ENCODE results near the gene DNMT1. TPM values are rescaled to one million over a fixed set of nuclear protein-coding genes. Genes with fewer than 3 reads are reported as not detected.

DNMT1 gene
- total RNA-seq, 1 experiment from 2014 or later: 259 TPM

GRCh38 chr19:10166046-10166445 lies 28.7 kb downstream of the DNMT1 start:
- no peaks in the 10 kb centered on the region for H3K27me3 ChIP-seq (ENCODE audit: low read length)
- H3K4me2 ChIP-seq (ENCODE audit: low read length): no peak overlapping the region
- no TSS peak for BruUV-seq (replicated peaks)
- ATAC-seq: no peak
- H3K4me1 ChIP-seq (ENCODE audit: insufficient read depth, low read length): no peaks in the 10 kb centered on the region
- POLR2A ChIA-PET (ENCODE audit: unreplicated experiment): no interaction called here
- TF ChIP-seq CTCF (conservative IDR thresholded peaks at IDR 0.05; ENCODE audit: low read depth, low read length) (no peak), EZH2phosphoT487 (IDR thresholded peaks at IDR 0.05; ENCODE audit: borderline replicate concordance, low read length) (no peak), EZH2 (IDR thresholded peaks at IDR 0.05; ENCODE audit: low read length, unreplicated experiment) (no peak)
- no peaks in the 10 kb centered on the region for H3F3A ChIP-seq (ENCODE audit: low read length, unreplicated experiment)
- CTCF ChIA-PET: no interaction called here
- H3K9me3 ChIP-seq (ENCODE audit: low read length): no peaks in the 10 kb centered on the region
- no peak overlapping the region for H3K27ac ChIP-seq (ENCODE audit: low read length)
- intact Hi-C loops (cut with micrococcal nuclease): no loop called here
- H3K36me3 ChIP-seq (ENCODE audit: low read depth, low read length): peaks cover 60% of the 10 kb centered on the region
- no peaks in the 10 kb centered on the region for H3K9me2 ChIP-seq (replicated peaks; ENCODE audit: low read length)
- H3K4me3 ChIP-seq (ENCODE audit: low read length): no peak overlapping the region
- no peak for DNase-seq
- no peak overlapping the region for H3K9ac ChIP-seq (ENCODE audit: low read length)
- no peaks in the 10 kb centered on the region for H4K20me1 ChIP-seq (ENCODE audit: low read length)
- H3K79me2 ChIP-seq (ENCODE audit: low read length): no peaks in the 10 kb centered on the region
- H2AFZ ChIP-seq (ENCODE audit: low read length): no peak overlapping the region

DNA sequence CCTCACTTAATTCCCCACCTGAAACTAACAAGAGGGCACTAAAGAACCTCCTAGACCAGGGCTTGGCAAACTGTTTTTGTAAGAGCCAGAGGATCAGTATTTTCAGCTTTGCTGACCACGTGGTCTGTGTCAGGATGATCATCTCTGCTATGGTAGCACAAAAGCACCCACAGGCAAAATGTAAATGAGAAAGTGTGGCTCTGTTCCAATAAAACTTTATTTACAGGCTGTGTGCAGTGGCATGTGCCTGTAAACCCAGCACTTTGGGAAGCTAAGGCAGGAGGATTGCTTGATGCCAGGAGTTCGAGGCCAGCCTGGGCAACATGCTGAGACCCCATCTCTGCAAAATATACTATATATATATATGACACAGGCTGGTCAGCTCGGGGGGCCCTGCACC lies 31.2 kb downstream of the DNMT1 start:
- no peak for ATAC-seq
- Histone ChIP-seq H4K20me1 (ENCODE audit: low read length) (no peaks in the 10 kb centered on the region), H3K4me2 (ENCODE audit: low read length) (no peak overlapping the region), H3K79me2 (ENCODE audit: low read length) (no peaks in the 10 kb centered on the region), H2AFZ (ENCODE audit: low read length) (no peak overlapping the region), H3K4me3 (ENCODE audit: low read length) (no peak overlapping the region), H3K9me3 (ENCODE audit: low read length) (no peaks in the 10 kb centered on the region), H3K4me1 (ENCODE audit: insufficient read depth, low read length) (no peaks in the 10 kb centered on the region), H3K36me3 (ENCODE audit: low read depth, low read length) (peaks cover 65% of the 10 kb centered on the region), H3K27ac (ENCODE audit: low read length) (no peak overlapping the region), H3K27me3 (ENCODE audit: low read length) (no peaks in the 10 kb centered on the region), H3K9ac (ENCODE audit: low read length) (no peak overlapping the region), H3K9me2 (replicated peaks; ENCODE audit: low read length) (no peaks in the 10 kb centered on the region), H3F3A (ENCODE audit: low read length, unreplicated experiment) (no peaks in the 10 kb centered on the region)
- intact Hi-C loops (cut with micrococcal nuclease): no loop called here
- POLR2A ChIA-PET (ENCODE audit: unreplicated experiment): interaction anchor here (0.5 kb wide), 1 partner anchor 42 kb away, joined by 3 read pairs; no protein-coding TSS in a partner anchor
- no peak for DNase-seq
- CTCF ChIA-PET: no interaction called here
- BruUV-seq (replicated peaks): no TSS peak
- TF ChIP-seq CTCF (conservative IDR thresholded peaks at IDR 0.05; ENCODE audit: low read depth, low read length): no peak
- no peak for TF ChIP-seq EZH2 (IDR thresholded peaks at IDR 0.05; ENCODE audit: low read length, unreplicated experiment)
- no peak for TF ChIP-seq EZH2phosphoT487 (IDR thresholded peaks at IDR 0.05; ENCODE audit: borderline replicate concordance, low read length)

- DNase-seq (no peak), ATAC-seq (no peak)
- H3K27ac ChIP-seq (ENCODE audit: low read length): no peak overlapping the region
- H3K9me2 ChIP-seq (replicated peaks; ENCODE audit: low read length): no peaks in the 10 kb centered on the region
- no peaks in the 10 kb centered on the region for H3K27me3 ChIP-seq (ENCODE audit: low read length)
- no peak for TF ChIP-seq EZH2 (IDR thresholded peaks at IDR 0.05; ENCODE audit: low read length, unreplicated experiment)
- TF ChIP-seq CTCF (conservative IDR thresholded peaks at IDR 0.05; ENCODE audit: low read depth, low read length): no peak
- no peak for TF ChIP-seq EZH2phosphoT487 (IDR thresholded peaks at IDR 0.05; ENCODE audit: borderline replicate concordance, low read length)
- no peaks in the 10 kb centered on the region for H3K79me2 ChIP-seq (ENCODE audit: low read length)
- POLR2A ChIA-PET (ENCODE audit: unreplicated experiment): no interaction called here
- no peaks in the 10 kb centered on the region for H3K4me1 ChIP-seq (ENCODE audit: insufficient read depth, low read length)
- H2AFZ ChIP-seq (ENCODE audit: low read length): no peak overlapping the region
- no peaks in the 10 kb centered on the region for H4K20me1 ChIP-seq (ENCODE audit: low read length)
- intact Hi-C loops (cut with micrococcal nuclease): no loop called here
- no peak overlapping the region for H3K9ac ChIP-seq (ENCODE audit: low read length)
- no peaks in the 10 kb centered on the region for H3K9me3 ChIP-seq (ENCODE audit: low read length)
- H3K4me2 ChIP-seq (ENCODE audit: low read length): no peak overlapping the region
- H3F3A ChIP-seq (ENCODE audit: low read length, unreplicated experiment): no peaks in the 10 kb centered on the region
- CTCF ChIA-PET: interaction anchor here (0.6 kb wide), 1 partner anchor 58 kb away, joined by 3 read pairs; no protein-coding TSS in a partner anchor
- no TSS peak for BruUV-seq (replicated peaks)
- H3K4me3 ChIP-seq (ENCODE audit: low read length): no peak overlapping the region
- H3K36me3 ChIP-seq (ENCODE audit: low read depth, low read length): peaks cover 78% of the 10 kb centered on the region
Observed at GRCh38 chr19:10159610-10160009, 35.1 kb downstream of the DNMT1 start.

Measured in PC-3 (cell line).